Superior temporal gyrus (tissue), 1 donor: ENCODE results near the gene POMP.
A peak's percentile ranks its signal among the peaks of the same experiment; 100 is the strongest.

ENCODE experiments used
- DNase-seq: peaks from one replicate; pipeline ENCODE4 v3.0.0-alpha.2; 2016; ENCODE audit errors: extremely low spot score

Gene POMP, protein sequence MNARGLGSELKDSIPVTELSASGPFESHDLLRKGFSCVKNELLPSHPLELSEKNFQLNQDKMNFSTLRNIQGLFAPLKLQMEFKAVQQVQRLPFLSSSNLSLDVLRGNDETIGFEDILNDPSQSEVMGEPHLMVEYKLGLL

DNA sequence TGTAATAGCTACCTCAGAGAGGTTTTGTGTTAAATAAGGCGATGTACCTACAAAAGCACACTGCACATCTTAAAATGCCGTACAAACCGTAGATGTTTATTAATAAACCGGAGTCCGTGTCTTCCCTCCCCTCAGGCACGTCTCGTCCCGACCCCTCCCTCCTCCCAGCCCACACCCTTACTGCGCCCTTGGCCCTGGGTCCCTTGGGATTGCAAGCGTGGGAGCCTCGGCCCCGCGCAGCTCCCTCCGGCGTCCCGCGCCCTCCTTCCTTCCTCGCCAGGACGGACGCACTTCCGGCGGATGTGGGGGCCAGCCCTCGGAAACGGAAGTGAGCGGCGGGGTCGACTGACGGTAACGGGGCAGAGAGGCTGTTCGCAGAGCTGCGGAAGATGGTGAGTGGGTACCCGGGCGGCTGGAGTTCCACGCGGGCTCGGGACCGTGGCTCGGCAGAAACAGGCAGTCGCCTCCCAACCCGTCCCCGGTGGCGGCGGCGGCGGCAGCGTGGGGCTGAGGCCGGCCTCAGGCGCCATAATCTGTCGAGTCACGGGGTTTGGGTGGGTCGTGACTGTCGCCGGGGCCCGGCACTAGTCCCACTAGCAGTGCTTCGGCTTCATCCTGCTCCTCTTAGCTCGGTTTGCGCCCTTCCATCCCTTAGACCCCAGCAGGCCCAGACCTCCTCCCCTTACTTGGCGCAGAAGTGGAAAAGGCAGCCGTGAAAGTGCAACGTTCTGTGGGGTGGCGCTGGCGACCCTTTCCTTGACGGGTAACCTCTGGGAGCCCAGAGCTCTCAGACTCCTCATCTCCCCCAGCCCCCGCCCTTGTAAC is at the start of gene POMP:
Gene POMP, plus strand, starts transcription at position 335 of the 825 bp plus-strand sequence. Its CDS starts 55 bp downstream, at position 390.
- DNase-seq = peak; percentile 94

DNA sequence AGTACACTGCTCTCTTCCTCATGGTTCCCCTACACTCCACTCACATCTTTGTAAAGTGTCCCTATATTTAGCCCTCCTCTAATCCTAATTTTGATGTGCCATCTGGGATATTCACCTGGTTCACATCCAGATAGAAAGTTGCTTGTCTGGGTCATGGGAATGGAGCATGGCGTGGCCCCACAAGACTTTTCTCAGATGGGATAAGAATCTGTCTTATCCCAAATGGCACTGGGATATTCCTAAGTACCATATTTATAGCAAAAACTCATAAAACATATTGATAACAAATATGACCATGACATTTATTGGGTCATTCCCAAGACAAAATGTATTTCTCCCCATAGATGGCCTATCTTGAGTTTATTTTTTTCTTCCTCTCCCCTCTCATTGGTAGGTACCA is 49.5 kb upstream of the POMP start:
- no peak for DNase-seq

DNA sequence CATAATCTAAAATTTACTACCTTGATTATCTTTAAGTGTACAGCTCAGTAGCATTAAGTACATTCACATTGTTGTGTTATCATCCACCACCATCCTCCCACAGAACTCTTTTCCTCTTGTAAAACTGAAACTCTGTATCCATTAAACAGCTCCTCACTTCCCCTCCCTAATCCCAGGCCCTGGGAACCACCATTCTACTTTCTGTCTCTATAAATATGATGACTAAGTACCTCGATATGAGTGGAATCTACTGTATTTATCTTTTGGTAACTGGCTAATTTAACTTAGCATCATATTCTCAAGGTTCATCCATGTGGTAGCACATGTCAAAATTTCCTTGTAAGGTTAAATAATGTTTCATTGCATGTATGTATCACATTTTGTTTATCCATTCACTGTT is 49.0 kb upstream of the POMP start:
- no peak for DNase-seq

DNA sequence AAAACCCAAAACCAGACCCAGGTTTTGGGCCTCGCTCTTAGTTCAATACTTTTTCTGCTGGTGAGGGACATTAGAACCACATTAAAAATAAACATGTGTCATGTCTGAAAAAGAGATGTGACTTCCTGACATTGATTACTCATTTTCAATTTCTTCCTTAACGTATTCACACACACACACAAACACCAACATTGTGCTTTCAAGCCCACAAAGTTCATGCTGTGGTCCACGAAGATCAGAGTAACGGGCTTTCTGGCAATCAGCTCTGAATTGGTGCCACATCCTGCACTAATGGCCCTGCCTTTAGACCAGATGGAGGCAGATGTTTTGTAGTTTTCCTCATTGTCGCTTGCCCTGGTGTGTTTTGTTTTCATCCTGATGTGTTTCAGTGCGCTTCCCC is 47.9 kb upstream of the POMP start:
- DNase-seq = no peak

DNA sequence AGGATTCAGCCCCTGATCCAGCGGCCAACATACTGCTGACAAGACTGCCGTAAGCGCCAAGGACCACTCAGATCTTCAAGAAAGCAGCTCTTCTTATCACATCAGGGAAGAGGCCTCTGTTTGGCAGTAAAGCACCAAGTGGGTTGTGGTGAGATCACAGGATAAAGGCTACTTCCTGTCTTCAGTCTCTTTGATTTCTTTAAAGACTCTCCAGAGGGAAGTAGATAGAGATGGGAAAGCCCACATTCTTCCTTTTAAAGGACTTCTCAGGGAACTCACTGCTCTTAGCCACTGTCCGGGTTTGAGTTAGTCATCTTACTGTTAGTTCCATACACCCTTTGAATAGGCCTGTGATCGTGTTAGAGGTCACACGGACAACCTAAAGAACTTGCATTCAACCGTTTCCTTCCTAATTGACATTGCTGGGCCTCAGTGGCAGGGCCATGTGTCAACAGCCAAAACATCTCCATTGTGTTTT is 47.2 kb upstream of the POMP start:
- no peak for DNase-seq

DNA sequence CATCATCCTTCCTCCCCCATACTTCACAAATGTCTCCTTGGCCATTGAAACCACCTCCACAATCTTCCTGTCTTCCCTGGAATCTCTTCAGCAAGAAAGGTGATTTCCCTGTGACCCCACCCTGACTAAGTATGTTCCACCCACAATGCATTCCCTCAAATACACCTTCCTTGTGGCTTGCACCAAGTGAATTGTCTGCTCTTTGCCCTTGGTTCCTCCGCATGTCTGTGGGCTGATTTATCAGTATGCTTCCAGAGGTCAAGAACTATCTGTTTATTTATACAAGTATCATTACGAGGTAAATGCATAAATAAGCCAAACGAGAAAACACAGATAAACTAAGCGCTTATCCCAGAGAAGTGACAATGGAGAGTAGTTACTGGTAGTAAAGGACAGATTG is 45.4 kb upstream of the POMP start:
- DNase-seq = no peak

DNA sequence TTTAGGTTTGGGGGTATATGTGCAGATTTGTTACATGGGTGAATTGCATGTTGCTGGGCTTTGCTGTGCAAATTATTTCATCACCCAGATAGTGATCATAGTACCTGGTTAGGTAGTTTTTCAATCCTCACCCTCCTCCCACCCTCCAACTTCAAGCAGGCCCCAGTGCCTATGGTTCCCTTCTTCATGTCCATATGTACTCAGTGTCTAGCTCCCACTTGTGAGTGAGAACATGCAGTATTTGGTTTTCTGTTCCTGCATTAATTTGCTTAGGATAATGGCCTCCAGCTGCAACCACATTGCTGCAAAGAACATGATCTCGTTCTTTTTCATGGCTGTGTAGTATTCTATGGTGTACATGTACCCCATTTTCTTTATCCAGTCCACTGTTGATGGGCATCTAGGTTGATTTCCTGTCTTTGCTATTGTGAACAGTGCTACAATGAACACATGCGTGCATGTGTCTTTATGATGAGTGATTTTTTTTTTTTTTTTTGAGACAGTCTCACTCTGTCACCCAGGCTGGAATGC is 42.9 kb upstream of the POMP start:
- no peak for DNase-seq

DNA sequence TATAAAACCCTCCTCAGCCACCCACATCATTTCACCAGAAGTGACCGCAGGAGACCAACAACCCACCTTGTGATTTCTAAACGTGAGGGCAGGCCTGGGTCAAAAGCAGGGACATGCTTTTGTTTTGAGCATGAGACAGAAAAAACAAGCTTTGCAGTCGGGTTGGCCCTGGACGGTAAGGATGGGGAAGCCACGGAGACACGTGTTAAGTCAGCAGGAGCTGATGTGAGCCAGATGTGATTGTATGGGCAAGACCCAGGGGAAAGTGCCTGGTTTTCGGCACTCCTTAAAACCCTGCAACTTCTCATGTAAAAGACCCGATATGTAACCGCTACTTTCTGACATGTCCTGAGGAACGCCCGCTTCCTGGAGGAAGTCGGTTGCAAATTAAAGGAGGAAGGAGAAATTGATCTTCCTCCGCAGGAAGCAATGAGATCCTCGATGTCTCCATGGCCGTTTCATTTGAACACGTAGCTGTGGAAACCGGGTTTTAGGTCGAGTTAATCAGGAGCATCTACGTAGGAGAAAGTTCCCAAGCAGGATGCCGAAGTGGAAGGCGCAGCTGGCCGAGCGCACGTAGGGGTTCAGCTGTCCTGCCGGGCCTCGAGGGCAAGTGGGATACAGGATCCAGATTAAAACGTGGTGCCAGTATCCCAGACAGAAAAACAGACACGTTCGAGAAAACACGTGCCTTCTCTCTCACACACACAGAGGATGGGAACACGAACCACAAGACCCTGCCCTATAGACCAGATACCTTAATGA is 40.5 kb upstream of the POMP start:
- DNase-seq = no peak

DNA sequence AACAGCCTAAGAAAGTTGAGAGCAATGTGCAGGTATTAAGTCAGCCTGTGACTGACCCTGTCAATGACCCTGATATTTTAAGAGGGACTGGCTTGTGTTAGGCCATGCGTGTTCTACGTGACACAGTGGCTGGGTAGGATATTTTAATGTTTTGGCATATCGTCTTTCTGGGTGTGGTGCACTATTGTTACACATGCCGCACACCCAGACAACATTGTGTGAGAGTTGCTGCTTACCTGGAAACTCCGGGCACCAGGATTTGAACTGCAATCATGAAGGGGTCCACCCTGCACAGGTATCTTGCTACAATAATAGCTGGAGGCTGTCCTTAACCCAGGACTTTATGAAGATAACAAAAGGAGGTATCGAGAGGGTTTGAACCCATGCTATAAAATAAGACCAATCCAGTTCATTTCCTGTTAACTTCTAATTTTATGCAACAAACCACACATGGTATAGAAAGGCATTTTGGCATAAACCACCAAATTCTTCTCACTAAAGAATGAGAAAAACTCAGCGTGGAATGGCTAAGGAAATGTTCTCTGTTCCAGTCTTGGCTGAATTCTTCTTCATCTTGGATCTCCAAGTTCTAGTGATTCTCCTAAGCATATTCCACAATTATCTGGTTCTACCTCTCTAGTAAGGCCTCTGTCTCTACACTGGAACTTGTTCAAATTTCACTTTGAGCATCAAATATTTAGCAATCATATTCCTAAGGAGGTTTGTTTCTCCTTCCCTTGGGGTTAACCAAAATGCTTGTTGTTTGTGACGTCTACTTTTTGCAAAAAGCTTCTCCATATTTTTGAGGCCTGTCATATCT is 38.7 kb upstream of the POMP start:
- DNase-seq = no peak

DNA sequence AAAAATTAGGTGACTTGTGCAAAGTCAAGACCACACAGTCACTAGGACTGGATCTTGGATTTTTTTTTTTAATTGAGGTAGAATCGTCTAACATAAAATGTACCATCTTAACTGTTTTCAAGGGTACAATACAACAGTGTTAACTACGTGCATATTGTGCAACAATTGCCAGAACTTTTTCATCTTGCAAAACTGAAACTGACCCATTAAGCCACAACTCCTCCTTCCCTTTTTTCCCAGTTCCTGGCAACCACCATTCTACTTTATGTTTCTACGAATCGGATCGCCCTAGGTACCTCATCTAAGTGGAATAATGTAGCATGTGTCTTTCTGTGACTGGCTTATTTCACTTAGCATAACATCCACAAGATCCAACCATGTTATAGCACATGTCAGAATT is 37.5 kb upstream of the POMP start:
- DNase-seq = no peak

DNA sequence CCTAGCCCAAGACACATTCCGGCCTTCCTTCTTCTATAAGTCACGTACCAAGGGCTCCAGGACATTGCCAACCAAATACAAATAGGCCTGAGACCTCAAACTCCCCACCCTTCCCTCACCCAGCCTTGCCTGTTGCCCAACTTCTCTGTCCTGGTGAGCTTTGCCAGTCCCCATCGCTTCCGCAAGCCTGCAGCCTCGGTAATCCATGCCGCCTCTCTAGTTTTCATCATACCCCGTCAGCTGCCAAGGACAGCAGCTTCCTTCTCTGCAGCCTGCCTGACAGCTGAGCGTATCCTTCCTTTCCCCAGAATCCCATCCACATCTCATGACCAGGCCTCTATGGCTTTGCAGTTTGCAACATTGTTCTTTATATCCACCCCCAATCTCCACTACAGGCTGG is 36.6 kb upstream of the POMP start:
- no peak for DNase-seq

DNA sequence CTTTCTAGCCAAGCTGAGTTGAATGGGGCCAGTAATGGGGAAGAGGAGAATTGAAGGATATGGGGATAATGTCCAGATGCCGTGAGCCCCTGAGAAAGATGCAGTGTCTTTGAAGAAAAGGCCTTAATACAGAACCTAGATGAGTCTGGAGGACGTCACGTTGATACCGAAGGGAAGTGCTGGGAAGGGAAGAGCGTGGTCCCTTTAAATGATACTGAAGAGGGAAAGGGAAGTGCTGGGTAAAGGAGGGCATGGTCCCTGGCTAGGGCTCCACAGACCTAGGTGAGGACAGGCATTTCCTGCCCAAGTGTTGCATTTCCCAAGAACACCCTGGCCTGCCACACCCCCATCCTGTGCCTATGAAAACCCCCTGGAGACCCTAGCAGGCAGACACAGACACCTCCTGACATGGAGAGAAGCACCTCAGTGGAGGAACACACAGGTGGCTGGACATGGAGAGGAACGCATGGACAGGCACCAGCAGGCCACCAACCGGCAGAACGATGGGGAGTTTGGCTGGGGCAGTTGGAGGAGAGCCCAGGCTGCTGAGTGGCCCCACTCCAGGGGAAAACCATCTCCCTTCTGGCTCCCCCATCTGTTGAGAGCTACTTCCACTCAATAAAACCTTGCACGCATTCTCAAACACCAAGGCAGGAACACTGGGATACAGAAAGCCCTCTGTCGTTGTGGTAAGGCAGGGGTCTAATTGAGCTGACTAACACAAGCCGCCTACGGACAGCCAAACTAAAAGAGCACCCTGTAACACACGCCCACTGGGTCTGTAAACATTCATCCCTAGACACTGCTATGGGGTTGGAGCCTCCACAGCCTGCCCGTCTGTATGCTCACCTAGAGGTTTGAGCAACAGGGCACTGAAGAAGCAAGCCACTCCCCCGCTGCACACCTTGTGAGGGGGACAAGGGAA is 34.9 kb upstream of the POMP start:
- no peak for DNase-seq

DNA sequence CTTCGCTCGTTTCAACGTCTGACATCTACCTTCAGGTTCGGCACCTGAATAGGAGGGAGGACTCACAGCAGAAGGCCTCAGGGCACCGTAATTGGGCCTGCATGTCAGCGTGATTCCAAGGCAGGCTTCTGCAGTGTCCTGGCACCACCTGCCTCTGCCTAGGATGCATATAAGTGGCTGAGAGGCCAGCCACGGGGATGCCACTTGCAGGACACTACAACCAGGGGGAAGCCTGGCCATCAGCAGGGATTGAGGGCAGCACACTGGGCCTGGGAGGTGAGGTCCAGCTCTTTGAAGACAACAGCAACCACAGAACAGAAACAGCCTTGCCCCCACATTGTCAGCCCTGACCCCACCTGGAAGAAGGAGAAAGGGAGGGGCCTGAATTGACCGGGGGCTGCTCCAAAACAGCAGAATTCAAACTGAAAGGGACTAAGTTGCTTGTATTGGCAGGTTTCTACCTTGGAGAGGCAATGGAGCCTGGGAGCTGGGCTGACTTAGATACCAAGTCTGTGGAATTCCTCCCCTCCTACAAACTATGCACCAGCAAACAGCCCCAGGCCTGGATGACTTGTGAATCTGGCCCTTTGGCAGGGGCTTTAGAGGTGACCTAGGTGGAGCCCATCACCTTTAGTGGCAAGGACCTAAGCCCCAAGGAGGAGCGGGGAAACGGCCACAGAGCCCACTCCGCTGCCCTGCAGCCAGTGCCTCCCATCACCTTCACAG is 34.1 kb upstream of the POMP start:
- DNase-seq = no peak

DNA sequence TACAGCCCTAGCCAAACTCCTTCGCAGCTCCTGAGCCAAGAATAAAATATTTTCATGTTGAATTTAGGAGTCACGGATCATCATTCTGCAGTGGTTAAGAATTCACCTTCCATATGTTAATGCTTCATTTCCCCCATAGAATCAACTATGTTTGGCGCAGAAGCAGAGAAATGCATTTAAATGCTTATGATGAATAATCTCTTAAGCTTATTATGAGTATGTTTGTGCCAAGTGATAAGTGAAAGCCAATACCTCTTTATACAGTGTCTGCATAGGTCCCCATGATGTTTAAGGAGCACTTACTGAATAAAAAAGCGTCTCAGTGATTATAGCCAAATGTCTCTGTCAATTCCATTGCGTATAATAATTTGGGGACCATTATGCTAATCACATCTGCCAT is 32.7 kb upstream of the POMP start:
- DNase-seq = no peak

DNA sequence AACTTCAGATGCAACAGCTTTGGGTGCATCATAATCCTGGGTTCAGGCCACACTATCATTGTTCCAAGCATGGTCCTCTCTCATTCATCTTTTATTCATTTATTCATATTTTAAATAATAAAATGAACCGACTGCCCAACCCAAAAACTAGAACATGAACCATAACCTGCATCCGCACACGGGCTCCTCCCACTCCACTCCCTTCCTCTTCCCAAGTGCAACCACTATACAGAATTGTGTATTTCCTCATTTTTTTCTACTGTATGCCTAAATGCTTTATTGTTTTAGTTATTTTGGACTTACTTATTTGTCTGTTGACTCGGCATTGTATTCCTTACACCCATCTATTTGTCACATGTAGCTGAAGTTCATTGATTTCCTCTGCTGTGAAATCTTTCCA is 30.7 kb upstream of the POMP start:
- DNase-seq = no peak

DNA sequence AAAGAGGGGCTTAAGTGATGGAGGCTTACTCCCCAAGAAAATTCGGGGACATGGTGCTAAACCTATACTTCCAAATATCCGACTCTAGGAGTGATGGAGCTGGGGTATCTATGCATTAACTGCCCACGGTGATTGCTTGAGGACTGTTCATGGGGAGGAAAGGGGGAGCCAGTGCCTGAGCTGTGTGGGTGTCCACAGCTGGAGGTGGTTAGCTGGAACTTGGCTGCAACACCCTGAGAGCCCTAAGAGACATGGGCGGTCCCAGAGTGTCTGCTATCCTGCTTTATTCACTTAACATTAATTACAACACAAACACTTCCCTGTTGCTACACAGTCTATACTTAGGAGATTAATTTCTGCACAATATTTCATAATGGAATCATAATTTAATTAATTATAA is 28.1 kb upstream of the POMP start:
- DNase-seq = no peak

DNA sequence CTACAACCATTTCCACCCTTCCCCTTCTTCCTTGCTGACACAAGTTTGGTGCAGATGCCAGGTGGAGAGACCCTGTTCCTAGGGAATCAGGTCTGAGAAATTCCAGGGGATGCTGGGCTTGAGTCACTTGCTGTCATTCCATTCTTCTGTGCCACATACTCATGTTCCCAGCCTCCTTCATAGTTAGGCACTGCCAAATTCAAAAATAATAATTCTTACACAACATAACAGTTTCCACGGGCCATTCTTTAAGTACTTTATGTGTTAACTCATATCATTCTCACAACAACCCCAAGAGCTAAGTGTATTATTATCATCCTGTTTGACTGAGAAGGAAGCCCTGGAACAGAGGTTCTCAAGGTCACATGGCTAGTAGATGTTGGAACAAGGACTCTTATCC is 27.1 kb upstream of the POMP start:
- no peak for DNase-seq

DNA sequence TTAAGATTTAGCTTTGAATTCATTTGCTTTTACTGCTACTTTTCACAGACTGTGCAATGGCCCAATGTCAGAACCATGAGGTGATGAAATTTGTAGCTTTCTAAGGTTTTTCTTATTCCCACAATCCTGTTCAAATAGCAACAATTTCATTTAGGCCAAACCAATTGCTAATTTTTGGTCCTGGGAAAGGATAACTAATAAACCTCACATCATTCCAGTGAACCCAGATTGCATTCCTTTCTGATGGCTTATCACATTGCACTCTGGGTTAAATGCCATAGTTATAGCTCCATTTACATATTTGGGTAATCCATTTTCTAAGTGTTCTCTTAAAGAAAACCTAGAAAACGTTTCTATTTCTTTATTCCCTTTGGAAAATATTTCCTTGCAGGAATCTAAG is 22.9 kb upstream of the POMP start:
- DNase-seq = no peak

DNA sequence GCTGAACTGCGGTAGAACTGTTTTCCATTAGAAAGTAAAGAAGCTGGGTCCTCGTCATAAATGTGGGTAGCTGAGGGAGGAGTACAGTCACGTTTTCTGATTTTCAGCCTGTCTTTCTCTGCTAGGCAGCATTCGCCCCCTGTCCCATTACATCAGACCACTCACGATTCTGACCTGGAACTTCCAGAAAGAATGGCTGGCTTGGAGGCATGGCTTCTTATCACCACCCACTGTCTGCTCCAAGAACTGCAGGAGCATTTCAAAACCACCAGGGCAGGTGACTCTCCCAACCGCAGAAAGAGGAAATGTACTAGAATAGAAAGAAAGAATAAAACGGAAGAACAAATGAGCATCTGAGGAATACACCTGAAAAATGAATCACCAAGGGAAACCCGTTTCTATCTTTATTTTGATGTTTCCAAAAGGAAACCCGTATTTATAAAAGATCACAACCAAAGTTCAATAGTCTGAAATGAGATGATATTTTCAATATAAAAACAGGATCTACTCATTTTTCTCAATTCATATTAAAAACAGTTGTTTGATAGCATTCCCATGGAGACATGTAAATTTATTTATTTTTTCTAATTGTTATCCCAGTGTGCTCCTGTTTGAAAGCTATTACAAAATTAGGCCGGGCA is 22.1 kb upstream of the POMP start:
- DNase-seq = peak; percentile 75
